ENCODE measurements around the gene MACROD1.
"Not testable (repeated sequence)": the region's sequence is repeated elsewhere in the genome, so short reads cannot be mapped to it uniquely, and the experiment has no call there.

The MACROD1 gene

GRCh38 chr11:64164392-64165312 lies 1.3 kb downstream of the MACROD1 start:
- peak overlapping the region; percentile 11 for H3K27ac ChIP-seq (ENCODE audit: low read length)

DNA sequence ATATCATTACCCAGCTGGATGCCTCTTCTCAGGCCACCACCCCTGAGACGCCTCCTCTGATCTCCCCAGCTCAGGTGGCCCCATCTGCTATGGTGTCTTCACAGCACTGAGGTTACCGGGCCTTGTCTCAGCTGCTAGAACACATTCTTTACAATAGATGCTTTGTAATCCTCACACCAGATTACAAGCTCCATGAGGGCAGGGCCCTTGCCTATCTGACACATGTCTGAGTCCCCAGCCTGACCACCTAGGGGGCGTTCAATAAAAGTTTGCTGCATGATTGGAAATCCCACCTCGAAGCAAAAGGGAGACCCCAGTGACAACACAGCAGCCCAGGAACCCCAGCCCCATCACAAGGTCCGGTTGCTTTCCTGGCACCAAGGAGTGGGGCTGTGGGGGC lies 2.0 kb downstream of the MACROD1 start:
- H3K4me1 ChIP-seq (ENCODE audit: control insufficient read depth, insufficient read depth, low read length): peaks cover 16% of the 10 kb centered on the region
- no peak overlapping the region for H3K4me3 ChIP-seq (ENCODE audit: low read length in 2 of 2)
- H3K9me3 ChIP-seq (ENCODE audit: control insufficient read depth in 2 of 2, low read length in 2 of 2): no peaks in the 10 kb centered on the region
- no peaks in the 10 kb centered on the region for H3K27me3 ChIP-seq (ENCODE audit: control insufficient read depth in 1 of 2, insufficient read depth in 2 of 2, low read length in 2 of 2)
- no peak overlapping the region for H3K9ac ChIP-seq (ENCODE audit: low read length in 2 of 2)
- no peak overlapping the region for H3K27ac ChIP-seq (ENCODE audit: low read length)
- H3K36me3 ChIP-seq (ENCODE audit: control insufficient read depth in 2 of 2, insufficient read depth in 2 of 2, low read length in 2 of 2): no peaks in the 10 kb centered on the region

More at GRCh38 chr11:64164392-64165312, 1.3 kb downstream of the MACROD1 start:
- Histone ChIP-seq H3K9me3 (ENCODE audit: control insufficient read depth in 2 of 2, low read length in 2 of 2) (no peaks in the 10 kb centered on the region), H3K4me3 (ENCODE audit: low read length in 2 of 2) (peak overlapping the region; percentile 52 to 80), H3K36me3 (ENCODE audit: control insufficient read depth in 2 of 2, insufficient read depth in 2 of 2, low read length in 2 of 2) (no peaks in the 10 kb centered on the region), H3K9ac (ENCODE audit: low read length in 2 of 2) (peak overlapping the region; percentile 29 to 71), H3K27me3 (ENCODE audit: control insufficient read depth in 1 of 2, insufficient read depth in 2 of 2, low read length in 2 of 2) (no peaks in the 10 kb centered on the region), H3K4me1 (ENCODE audit: control insufficient read depth, insufficient read depth, low read length) (peaks cover 16% of the 10 kb centered on the region)

DNA sequence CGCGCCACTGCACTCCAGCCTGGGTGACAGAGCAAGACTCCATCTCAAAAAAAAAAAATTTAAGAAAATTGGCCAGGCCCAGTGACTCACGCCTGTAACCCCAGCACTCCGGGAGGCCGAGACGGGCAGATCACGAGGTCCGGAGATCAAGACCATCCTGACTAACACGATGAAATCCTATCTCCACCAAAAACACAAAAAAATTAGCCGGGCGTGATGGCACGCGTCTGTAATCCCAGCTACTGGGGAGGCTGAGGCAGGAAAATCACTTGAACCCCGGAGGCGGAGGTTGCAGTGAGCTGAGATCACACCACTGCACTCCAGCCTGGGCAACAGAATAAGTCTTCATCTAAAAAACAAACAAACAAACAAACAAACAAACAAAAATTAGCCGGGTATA lies 3.1 kb downstream of the MACROD1 start:
- not testable (repeated sequence) for H3K9me3 ChIP-seq (ENCODE audit: control insufficient read depth in 2 of 2, low read length in 2 of 2); H3K36me3 ChIP-seq (ENCODE audit: control insufficient read depth in 2 of 2, insufficient read depth in 2 of 2, low read length in 2 of 2); H3K9ac ChIP-seq (ENCODE audit: low read length in 2 of 2); H3K27ac ChIP-seq (ENCODE audit: low read length); H3K27me3 ChIP-seq (ENCODE audit: control insufficient read depth in 1 of 2, insufficient read depth in 2 of 2, low read length in 2 of 2); H3K4me3 ChIP-seq (ENCODE audit: low read length in 2 of 2)
- H3K4me1 ChIP-seq (ENCODE audit: control insufficient read depth, insufficient read depth, low read length): peaks cover 16% of the 10 kb centered on the region

- Histone ChIP-seq H3K9me3 (ENCODE audit: control insufficient read depth in 2 of 2, low read length in 2 of 2) (no peaks in the 10 kb centered on the region), H3K27ac (ENCODE audit: low read length) (no peak overlapping the region), H3K27me3 (ENCODE audit: control insufficient read depth in 1 of 2, insufficient read depth in 2 of 2, low read length in 2 of 2) (no peaks in the 10 kb centered on the region), H3K4me1 (ENCODE audit: control insufficient read depth, insufficient read depth, low read length) (peaks cover 11% of the 10 kb centered on the region), H3K9ac (ENCODE audit: low read length in 2 of 2) (no peak overlapping the region), H3K4me3 (ENCODE audit: low read length in 2 of 2) (no peak overlapping the region), H3K36me3 (ENCODE audit: control insufficient read depth in 2 of 2, insufficient read depth in 2 of 2, low read length in 2 of 2) (no peaks in the 10 kb centered on the region)
These were observed 4.9 kb downstream of the MACROD1 start for GRCh38 chr11:64161037-64161436.

DNA sequence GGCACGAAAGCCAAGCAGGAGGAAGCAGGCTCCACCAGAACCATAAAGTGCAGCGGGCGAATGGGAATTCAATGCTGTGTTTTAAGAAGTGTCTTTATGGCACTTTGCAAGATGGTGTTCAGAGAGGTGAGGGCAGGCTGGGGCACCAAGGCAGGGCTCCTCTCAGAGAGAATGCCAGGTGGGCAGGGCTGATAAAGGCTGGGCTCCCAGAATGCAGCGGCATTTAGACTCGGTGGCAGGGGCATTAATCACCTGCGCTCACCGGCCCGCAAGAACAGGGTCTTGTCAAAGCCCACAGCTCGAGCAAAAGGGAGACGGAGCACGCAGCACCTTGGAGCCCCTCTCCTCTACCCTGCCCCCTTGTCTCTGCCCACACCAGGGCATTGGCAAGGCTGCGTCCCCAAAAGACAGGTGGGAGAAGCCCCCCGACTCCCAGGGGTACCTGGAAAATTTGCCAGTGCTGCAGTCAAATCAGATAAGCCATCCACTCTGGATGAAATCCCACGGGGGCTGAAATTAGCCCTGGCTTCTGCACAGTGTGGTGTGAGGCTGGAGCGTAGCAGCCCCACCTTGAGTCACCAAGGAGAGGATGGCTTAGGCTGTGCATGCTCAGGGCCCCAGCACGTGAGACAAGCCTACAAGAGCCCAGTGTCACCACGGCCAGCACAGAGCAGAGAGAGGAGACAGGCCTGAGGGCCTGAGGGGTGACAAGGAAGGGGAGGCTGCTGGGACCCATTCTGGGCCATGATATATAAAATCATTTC lies 8.1 kb downstream of the MACROD1 start:
- Histone ChIP-seq H3K9ac (ENCODE audit: low read length in 2 of 2) (no peak overlapping the region), H3K9me3 (ENCODE audit: control insufficient read depth in 2 of 2, low read length in 2 of 2) (no peaks in the 10 kb centered on the region), H3K4me3 (ENCODE audit: low read length in 2 of 2) (no peak overlapping the region), H3K36me3 (ENCODE audit: control insufficient read depth in 2 of 2, insufficient read depth in 2 of 2, low read length in 2 of 2) (no peaks in the 10 kb centered on the region), H3K27ac (ENCODE audit: low read length) (no peak overlapping the region), H3K27me3 (ENCODE audit: control insufficient read depth in 1 of 2, insufficient read depth in 2 of 2, low read length in 2 of 2) (no peaks in the 10 kb centered on the region), H3K4me1 (ENCODE audit: control insufficient read depth, insufficient read depth, low read length) (peaks cover 6% of the 10 kb centered on the region)

DNA sequence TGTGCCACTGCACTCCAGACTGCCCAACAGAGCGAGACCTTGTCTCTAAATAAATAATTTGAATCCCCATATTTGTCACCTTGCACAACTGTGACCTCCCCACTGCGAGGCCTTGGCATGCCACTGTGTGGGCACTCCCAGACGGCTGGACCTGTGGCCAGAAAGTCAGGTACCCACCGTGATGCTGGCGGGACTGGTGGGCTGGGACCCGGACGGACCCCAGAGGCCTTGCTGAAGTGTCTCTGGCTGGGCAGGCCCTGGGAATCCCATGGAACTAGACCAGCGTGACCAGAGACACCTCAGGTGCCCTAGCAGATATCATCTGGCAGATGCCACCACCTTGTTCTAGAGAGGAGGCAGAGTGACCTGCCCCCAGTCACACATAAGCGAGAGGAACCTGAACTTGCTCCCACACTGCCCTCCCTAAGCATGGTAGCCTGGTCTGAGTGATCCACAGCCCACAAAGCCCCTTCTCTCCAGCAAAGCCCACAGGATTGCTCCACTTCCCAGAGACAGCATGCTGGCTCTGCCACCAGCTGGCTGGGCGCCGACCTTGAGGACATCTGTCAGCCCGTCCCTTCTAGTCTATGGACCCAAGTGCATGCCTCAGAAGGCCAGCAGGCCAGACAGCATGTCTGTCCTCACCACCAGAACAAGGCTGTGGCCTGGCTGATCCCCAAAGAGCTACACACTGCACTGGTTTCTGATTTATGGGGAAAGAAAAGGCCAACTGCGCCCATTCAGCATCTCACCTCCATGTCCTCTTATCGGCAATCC lies 9.5 kb downstream of the MACROD1 start:
- H3K27me3 ChIP-seq (ENCODE audit: control insufficient read depth in 1 of 2, insufficient read depth in 2 of 2, low read length in 2 of 2): no peaks in the 10 kb centered on the region
- H3K9ac ChIP-seq (ENCODE audit: low read length in 2 of 2): no peak overlapping the region
- no peaks in the 10 kb centered on the region for H3K36me3 ChIP-seq (ENCODE audit: control insufficient read depth in 2 of 2, insufficient read depth in 2 of 2, low read length in 2 of 2)
- H3K4me1 ChIP-seq (ENCODE audit: control insufficient read depth, insufficient read depth, low read length): peaks cover 10% of the 10 kb centered on the region
- H3K27ac ChIP-seq (ENCODE audit: low read length): no peak overlapping the region
- no peak overlapping the region for H3K4me3 ChIP-seq (ENCODE audit: low read length in 2 of 2)
- no peaks in the 10 kb centered on the region for H3K9me3 ChIP-seq (ENCODE audit: control insufficient read depth in 2 of 2, low read length in 2 of 2)

DNA sequence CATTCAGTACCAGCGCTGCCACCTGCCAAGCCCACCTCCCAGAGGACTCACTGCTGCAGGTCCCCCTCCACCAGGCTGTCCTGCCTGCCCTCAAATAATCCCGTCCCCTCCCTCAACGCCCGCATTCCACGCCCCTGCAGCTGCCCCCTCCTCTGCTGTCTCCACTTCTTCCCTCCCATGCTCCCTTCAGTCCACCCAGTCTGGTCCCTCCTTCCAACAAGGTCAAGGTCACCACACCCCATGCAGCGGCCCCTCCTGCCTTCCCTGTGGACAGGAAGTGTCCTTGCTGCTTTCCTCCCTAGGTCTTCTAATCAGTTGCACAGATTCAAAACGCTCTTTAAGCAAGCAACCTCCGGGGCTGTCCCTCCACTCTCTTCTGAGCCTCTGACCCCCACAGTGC lies 12.1 kb downstream of the MACROD1 start:
- no peak overlapping the region for H3K9ac ChIP-seq (ENCODE audit: low read length in 2 of 2)
- no peak overlapping the region for H3K27ac ChIP-seq (ENCODE audit: low read length)
- H3K27me3 ChIP-seq (ENCODE audit: control insufficient read depth in 1 of 2, insufficient read depth in 2 of 2, low read length in 2 of 2): no peaks in the 10 kb centered on the region
- H3K4me1 ChIP-seq (ENCODE audit: control insufficient read depth, insufficient read depth, low read length): peaks cover 21% of the 10 kb centered on the region
- H3K9me3 ChIP-seq (ENCODE audit: control insufficient read depth in 2 of 2, low read length in 2 of 2): no peaks in the 10 kb centered on the region
- no peaks in the 10 kb centered on the region for H3K36me3 ChIP-seq (ENCODE audit: control insufficient read depth in 2 of 2, insufficient read depth in 2 of 2, low read length in 2 of 2)
- no peak overlapping the region for H3K4me3 ChIP-seq (ENCODE audit: low read length in 2 of 2)

- H3K9ac ChIP-seq (ENCODE audit: low read length in 2 of 2): no peak overlapping the region
These were observed 12.8 kb downstream of the MACROD1 start for GRCh38 chr11:64152841-64153691.

GRCh38 chr11:64151337-64151736 lies 14.6 kb downstream of the MACROD1 start:
- Histone ChIP-seq H3K9ac (ENCODE audit: low read length in 2 of 2) (no peak overlapping the region), H3K27ac (ENCODE audit: low read length) (no peak overlapping the region), H3K9me3 (ENCODE audit: control insufficient read depth in 2 of 2, low read length in 2 of 2) (no peaks in the 10 kb centered on the region), H3K4me1 (ENCODE audit: control insufficient read depth, insufficient read depth, low read length) (peaks cover 32% of the 10 kb centered on the region), H3K27me3 (ENCODE audit: control insufficient read depth in 1 of 2, insufficient read depth in 2 of 2, low read length in 2 of 2) (no peaks in the 10 kb centered on the region), H3K4me3 (ENCODE audit: low read length in 2 of 2) (no peak overlapping the region), H3K36me3 (ENCODE audit: control insufficient read depth in 2 of 2, insufficient read depth in 2 of 2, low read length in 2 of 2) (no peaks in the 10 kb centered on the region)

More at GRCh38 chr11:64152841-64153691, 12.8 kb downstream of the MACROD1 start:
- peaks cover 29% of the 10 kb centered on the region for H3K4me1 ChIP-seq (ENCODE audit: control insufficient read depth, insufficient read depth, low read length)
- H3K4me3 ChIP-seq (ENCODE audit: low read length in 2 of 2): peak overlapping the region; percentile 12 to 47
- no peak overlapping the region for H3K27ac ChIP-seq (ENCODE audit: low read length)
- H3K36me3 ChIP-seq (ENCODE audit: control insufficient read depth in 2 of 2, insufficient read depth in 2 of 2, low read length in 2 of 2): no peaks in the 10 kb centered on the region
- H3K9me3 ChIP-seq (ENCODE audit: control insufficient read depth in 2 of 2, low read length in 2 of 2): no peaks in the 10 kb centered on the region
- H3K27me3 ChIP-seq (ENCODE audit: control insufficient read depth in 1 of 2, insufficient read depth in 2 of 2, low read length in 2 of 2): no peaks in the 10 kb centered on the region
